ENCODE results near the gene ACAD9.
"Not testable (repeated sequence)": the region's sequence is repeated elsewhere in the genome, so short reads cannot be mapped to it uniquely, and the experiment has no call there.

ACAD9 gene

DNA sequence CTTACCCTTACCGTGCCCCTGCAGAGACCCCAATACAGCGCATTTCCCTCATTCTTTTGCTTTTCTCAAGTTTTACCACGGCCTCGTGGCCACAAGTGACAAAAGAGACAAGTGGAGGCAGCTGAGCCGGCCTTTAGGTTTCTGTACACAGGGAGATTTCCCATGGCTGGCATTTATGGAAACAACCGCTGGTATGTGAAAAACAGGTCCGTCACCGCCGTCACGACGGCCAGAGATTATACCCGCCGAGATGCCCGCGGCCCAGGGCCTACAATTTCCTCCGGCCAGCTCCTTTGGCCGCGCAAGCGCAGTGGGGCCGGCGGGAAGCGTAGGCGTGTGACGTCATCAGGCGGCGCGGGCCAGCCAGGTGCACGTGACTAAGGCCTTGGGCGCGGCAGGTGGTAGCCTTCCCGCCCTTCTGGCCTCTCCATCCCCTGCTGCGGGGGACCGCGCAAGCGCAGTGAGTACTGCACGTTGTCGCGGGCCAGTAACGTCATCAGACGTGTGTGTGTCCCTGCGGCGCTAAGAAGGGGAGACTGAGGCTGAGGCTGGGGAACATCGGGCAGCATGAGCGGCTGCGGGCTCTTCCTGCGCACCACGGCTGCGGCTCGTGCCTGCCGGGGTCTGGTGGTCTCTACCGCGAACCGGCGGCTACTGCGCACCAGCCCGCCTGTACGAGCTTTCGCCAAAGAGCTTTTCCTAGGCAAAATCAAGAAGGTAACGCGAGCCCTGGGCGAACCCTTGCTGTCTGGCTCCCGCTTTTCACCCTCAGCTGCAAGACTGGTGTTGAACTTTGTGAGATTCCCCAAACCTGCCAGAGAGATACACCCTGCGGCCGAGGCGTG lies at the start of gene ACAD9:
Gene ACAD9, plus strand, starts transcription at position 496 of the 845 bp plus-strand sequence. Its CDS starts 72 bp downstream, at position 568.
- FAIRE-seq = peak; percentile 98
- DNase-seq (ENCODE audit: insufficient read length, low spot score) = peak; percentile 98

DNA sequence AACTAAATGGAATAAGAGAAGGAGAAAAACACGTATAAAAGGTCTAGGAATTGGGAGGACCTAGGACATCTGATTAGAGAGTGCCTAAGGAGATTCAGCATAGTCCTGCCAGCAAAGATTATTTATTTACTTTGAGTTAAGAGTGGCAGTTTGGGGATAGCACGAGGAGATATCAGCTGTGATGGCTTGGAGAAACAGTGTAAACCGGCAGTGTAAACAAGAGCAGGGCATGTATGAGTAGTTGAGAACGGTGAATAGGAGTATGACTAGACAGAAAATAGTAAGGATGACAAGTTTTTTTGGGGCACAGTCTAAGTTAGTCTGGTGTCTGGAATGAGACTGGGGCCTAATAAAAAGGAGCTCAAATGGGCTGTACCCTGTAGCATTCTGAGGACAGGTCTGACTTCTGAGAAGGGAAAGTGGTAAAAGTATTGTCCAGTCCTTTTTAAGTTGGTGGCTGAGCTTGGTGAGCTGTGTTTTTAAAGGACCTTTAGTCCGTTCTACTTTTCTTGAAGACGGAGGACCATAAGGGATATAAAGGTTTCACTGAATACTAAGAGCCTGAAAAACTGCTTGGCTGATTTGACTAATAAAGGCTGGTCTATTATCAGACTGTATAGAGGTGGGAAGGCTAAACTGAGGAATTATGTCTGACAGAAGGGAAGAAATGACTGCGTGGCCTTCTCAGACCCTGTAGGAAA lies 49.3 kb upstream of the ACAD9 start:
- DNase-seq (ENCODE audit: insufficient read length, low spot score); FAIRE-seq: not testable (repeated sequence)

- FAIRE-seq; DNase-seq (ENCODE audit: insufficient read length, low spot score): not testable (repeated sequence)
Observed at GRCh38 chr3:128830762-128831161, 48.7 kb upstream of the ACAD9 start.

- FAIRE-seq; DNase-seq (ENCODE audit: insufficient read length, low spot score): not testable (repeated sequence)
Observed at GRCh38 chr3:128832979-128833378, 46.4 kb upstream of the ACAD9 start.

DNA sequence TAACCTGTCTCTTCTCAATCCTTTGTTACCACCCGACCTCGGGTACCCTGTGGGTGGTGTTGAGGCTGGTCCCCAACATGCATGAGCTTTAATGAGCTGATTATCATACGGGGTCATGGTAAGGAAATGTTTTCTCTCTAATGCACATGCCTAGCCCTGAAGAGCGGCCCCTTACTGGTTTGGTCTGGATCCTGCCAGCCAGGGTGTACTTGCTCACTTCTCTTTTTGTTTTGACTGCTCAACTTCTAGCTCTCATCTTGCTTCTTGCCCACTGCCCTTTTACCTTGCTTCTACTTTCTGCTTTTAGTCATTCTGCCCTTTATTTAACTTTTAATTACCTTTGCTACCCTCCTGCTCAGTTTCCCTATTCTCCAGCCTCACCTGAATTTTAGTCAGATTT lies 44.3 kb upstream of the ACAD9 start:
- DNase-seq (ENCODE audit: insufficient read length, low spot score) (no peak), FAIRE-seq (no peak)

GRCh38 chr3:128841926-128842920 lies 37.2 kb upstream of the ACAD9 start:
- FAIRE-seq = no peak
- no peak for DNase-seq (ENCODE audit: insufficient read length, low spot score)

DNA sequence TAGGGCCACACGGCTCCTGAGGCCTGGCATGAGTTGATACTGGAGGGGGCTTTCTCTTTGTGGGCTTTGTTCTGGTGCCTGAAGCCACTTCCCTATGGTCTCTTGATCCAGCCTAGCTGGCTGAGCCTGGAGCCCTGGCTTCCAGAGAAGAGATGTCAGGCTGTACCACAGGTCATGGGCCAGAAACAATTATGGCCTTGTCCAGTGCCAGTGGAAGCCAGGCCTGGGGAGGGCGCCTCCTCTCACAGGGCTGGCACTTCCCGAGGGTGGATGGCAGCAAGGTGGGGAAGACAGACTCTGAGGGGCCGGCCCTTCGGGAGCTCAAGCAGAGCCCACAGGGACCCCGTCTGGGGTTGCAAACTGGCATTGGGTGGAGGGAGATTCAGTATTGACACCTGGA lies 34.9 kb upstream of the ACAD9 start:
- DNase-seq (ENCODE audit: insufficient read length, low spot score) (no peak), FAIRE-seq (no peak)

DNA sequence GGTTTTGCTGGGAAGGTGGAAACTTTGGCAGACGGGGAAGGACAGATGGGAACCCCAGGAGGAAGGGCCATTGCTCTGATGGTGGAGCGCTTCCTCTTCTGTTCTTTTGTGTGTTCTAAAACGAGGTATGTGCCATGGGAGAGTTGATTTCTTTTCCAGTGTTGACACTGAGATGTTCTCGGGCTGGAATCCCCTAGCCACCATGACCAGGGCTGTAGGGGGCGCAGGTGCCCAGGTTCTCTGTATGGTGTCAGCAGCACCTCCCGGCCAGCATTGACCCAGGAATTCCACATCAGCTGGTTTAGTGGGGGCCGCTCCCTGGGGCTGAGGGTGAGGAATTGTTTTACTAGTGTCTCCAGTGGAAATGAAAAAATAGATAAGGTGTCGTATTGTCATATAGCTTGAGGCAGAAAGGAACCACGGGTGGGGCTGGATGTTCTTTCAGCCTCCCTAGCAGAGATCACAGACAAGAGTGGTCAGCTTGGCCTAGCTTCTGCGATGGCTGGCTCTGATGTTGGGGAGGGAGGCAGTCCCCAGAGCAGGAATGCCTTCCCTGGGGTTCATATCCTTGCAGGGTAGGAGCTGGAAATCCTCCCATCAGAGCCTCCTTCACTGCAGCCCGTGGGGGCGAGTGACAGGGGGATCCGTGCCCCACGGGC lies 34.2 kb upstream of the ACAD9 start:
- FAIRE-seq = no peak
- DNase-seq (ENCODE audit: insufficient read length, low spot score) = no peak

DNA sequence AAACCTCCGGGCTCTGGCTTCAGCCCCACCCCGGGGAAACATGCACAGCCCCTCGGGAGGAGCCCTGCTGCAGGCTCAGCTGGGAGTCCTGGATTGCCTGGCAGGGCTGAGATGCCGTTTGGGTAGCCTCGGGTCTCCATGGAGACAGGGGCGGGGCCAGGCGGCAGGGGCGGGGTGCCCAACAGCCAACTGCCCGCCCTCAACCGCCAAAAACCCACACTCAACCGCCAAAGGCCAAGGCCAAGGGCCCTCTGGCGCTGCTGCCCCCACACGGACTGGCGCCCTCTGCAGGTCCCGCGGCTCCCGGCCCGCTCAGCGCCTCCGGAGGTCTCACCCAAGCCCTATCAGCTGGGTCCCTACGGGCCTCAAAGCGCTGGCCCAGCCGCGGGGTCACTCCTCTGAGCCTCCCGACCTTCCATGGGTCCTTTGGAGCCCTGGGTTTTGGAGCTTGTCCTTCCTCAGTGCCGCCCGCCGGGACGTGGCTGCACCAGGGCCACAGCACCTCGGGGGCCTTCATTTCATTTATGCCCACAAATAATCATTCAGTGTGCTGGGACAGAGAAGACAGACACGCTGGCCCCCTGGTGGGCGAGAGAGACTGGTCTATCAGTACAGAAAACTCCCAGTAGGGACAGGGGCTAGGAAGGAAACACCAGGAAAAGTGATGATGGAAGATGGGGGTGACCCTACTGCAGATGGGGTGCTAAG lies 33.5 kb upstream of the ACAD9 start:
- FAIRE-seq (peak; percentile 70), DNase-seq (ENCODE audit: insufficient read length, low spot score) (peak; percentile 85)

- no peak for DNase-seq (ENCODE audit: insufficient read length, low spot score)
Observed at GRCh38 chr3:128846486-128846891, 32.9 kb upstream of the ACAD9 start.

GRCh38 chr3:128847666-128848370 lies 31.6 kb upstream of the ACAD9 start:
- DNase-seq (ENCODE audit: insufficient read length, low spot score) = no peak
- FAIRE-seq = no peak

More at GRCh38 chr3:128846486-128846891, 32.9 kb upstream of the ACAD9 start:
- FAIRE-seq = no peak

DNA sequence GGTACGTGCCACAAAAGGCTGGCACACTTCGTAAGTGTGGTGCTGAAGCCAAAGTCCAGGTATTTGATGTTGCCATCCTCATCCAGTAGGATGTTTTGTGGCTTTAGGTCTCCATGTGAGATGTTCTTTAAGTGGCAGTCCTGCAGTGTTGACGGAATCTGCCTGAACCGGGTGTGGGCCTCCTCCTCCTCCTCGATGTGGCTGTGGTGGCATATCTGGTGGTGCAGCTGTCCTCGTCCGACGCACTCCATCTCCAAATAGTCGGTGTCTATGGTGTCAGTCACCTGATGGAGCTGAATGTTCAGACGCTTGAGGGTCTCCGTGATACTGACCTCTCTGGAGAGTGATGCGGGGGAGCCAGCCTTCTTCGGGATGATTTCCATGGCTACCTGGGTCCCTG lies 30.5 kb upstream of the ACAD9 start:
- DNase-seq (ENCODE audit: insufficient read length, low spot score) (no peak), FAIRE-seq (no peak)

DNA sequence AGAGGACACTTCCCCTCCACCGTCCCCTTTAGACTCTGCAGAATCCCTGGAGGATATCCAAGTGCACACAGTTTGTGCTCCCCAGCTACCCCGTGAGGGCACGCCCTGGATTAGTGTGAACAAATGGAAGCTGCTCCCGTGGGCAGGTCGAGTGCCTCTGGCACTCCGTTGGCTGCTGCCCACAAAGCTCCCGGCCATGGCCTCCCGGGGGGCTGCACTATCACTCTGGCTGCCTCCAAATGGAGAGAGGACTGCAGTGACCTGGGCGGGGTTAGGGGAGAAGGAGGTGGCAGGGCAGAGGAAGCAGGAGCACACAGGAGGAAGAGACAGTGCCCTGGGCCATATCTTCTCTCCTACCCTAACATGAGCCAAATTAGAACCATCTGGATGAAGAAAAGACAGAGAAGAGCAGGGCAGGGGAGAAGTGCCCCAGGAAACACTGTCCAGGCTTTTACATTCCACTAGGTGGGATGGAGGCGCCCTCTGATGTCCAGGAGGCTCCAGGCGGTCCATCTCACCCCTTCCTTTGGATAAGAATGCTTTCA lies 29.4 kb upstream of the ACAD9 start:
- no peak for DNase-seq (ENCODE audit: insufficient read length, low spot score)
- FAIRE-seq = no peak

DNA sequence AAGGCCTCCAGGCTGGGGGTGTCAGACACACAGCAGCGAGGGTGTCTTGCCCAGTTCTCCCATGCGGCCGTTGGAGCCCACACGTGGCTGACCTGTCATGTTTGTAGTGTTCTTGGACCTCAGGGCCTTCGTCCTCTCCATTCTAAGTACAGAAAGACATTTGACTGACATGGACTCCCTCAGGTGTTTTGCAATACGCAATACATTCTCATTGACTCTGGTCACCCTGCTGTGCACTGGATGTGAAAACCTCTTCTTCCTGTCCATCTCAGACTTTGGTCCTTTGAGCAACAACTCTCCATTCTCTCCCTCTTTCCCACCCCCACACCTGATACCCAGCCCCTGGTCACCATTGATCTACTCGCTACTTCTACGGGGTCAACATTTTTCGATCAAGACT lies 28.9 kb upstream of the ACAD9 start:
- DNase-seq (ENCODE audit: insufficient read length, low spot score) (no peak), FAIRE-seq (no peak)

DNA sequence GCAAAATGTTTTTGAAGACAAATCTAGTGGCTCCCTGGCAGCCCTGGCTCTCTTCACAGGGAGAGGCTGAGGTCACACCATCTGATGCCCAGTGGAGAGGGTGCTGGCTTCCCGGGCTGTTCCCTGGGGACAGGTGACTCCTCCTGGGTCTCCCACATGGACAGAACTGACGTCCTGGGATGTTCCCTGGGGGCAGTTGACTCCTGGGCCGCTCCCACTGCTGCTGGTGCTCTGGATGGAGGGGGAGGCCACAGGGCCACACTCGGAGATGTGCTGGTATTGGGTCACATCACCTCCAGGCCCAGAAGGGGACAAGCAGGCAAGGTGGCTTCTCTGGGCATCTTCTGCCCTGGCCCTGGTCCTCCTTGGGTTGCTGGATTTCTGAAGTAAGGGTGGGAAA lies 27.8 kb upstream of the ACAD9 start:
- DNase-seq (ENCODE audit: insufficient read length, low spot score) (no peak), FAIRE-seq (no peak)

- DNase-seq (ENCODE audit: insufficient read length, low spot score) = no peak
Observed at GRCh38 chr3:128853826-128854225, 25.6 kb upstream of the ACAD9 start.

DNA sequence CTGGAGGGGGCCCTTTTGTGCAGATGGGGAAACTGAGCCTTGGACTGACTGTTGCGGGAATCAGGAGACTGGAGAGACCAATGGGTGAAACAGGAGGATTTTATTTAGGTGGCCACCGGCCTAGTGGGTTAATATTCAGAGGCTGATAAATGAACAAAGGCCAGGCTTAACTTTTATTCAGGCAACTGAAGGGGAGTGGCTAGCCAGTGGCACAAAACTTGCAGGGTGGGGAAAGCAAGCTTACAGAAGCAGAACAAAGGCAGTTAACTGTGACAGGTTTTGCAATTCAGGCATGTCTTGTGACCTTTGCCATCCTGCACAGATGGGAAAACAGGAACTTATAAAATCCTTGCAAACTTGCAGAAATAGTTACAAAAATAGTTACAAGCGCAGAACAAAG lies 24.9 kb upstream of the ACAD9 start:
- no peak for DNase-seq (ENCODE audit: insufficient read length, low spot score)
- no peak for FAIRE-seq

More at GRCh38 chr3:128853826-128854225, 25.6 kb upstream of the ACAD9 start:
- no peak for FAIRE-seq

GRCh38 chr3:128855569-128855968 lies 23.9 kb upstream of the ACAD9 start:
- FAIRE-seq = no peak
- no peak for DNase-seq (ENCODE audit: insufficient read length, low spot score)

GRCh38 chr3:128858167-128858566 lies 21.3 kb upstream of the ACAD9 start:
- FAIRE-seq (no peak), DNase-seq (ENCODE audit: insufficient read length, low spot score) (no peak)
